Upper lobe of left lung (tissue), 6 donors: ENCODE data around the gene ECE1. TPM values are rescaled to one million over a fixed set of nuclear protein-coding genes. Genes with fewer than 3 reads are reported as not detected.

Experiments used
- ATAC-seq, 2 donors: fragments of 200-7000 bp; cut with Tn5 transposase; one replicate each; pipeline ENCODE4 v1.9.1; 2022; ENCODE audit warnings: mild to moderate bottlenecking in 2 of 2, moderate library complexity in 2 of 2; ENCODE audit not compliant: low FRiP score in 2 of 2
- DNase-seq, 2 donors: peaks; one replicate each; pipeline ENCODE4 v3.0.0-alpha.2; 2019 to 2020
- H3K27ac ChIP-seq, 4 donors: fragments of 200-600 bp; sonication (generic); one replicate each; pipeline ENCODE4 v1.5.1; 2016 to 2019
- H3K27me3 ChIP-seq, 4 donors: fragments of 200-600 bp; sonication (generic); one replicate each; pipeline ENCODE4 v1.5.1; 2017 to 2019
- H3K36me3 ChIP-seq, 4 donors: fragments of 200-600 bp; sonication (generic); one replicate each; pipeline ENCODE4 v1.5.1; 2016 to 2019
- H3K4me1 ChIP-seq, 4 donors: fragments of 200-600 bp; sonication (generic); one replicate each; pipeline ENCODE4 v1.5.1; 2018 to 2019
- H3K4me3 ChIP-seq, 4 donors: fragments of 200-600 bp; sonication (generic); one replicate each; pipeline ENCODE4 v1.5.1; 2017 to 2019; ENCODE audit warnings: mild to moderate bottlenecking in 2 of 4, moderate library complexity in 1 of 4
- H3K9me3 ChIP-seq, 4 donors: fragments of 200-600 bp; sonication (generic); one replicate each; pipeline ENCODE4 v1.5.1; 2018 to 2019
- EP300 ChIP-seq, 4 donors: sonication (generic); formaldehyde crosslinking; IDR thresholded peaks; one replicate each; pipeline ENCODE4 v1.5.1; 2017; ENCODE audit warnings: antibody characterized with exemption in 4 of 4, control low read depth in 2 of 4
- POLR2A ChIP-seq, 4 donors: fragments of 450-650 bp; IDR thresholded peaks; one replicate each; pipeline ENCODE4 v1.5.1; 2016 to 2017; ENCODE audit warnings: antibody characterized with exemption in 4 of 4, mild to moderate bottlenecking in 2 of 4
- POLR2AphosphoS5 ChIP-seq, 2 donors: sonication (generic); formaldehyde crosslinking; IDR thresholded peaks; one replicate each; pipeline ENCODE4 v1.5.1; 2017; ENCODE audit warnings: antibody characterized with exemption in 2 of 2
- WGBS, 2 donors: methylation state at CpG; one replicate each; pipeline ENCODE4 v1.1.5; 2017 to 2018; 5-methylcytosine and 5-hydroxymethylcytosine counted together
- total RNA-seq, 6 donors: library from RNA; depleted of rRNA in 4 of 6; stranded (reverse); fragments of >200 nt in 4 of 6; gene quantifications; one replicate each; pipeline versions ENCODE4 v1.1.0 to v1.2.1, GENCODE V29; 2016 to 2021
- TF ChIP-seq, protein P1 (sequence below), 6 experiments: fragments of 450-650 bp in 4 of 6; fragments of 200-600 bp in 2 of 6; sonication (generic) in 2 of 6; IDR thresholded peaks; one replicate each; pipeline ENCODE4 v1.5.1; 2016 to 2019; ENCODE audit warnings: antibody characterized with exemption in 6 of 6
- donor health status: DM: no; HTN: no; CAD: no; lungs with moderate emphysema.
- donor health status: DM: no; HTN: yes; CAD: no; lungs with severe emphysema.

The ECE1 gene
- total RNA-seq, 6 donors from 2014 or later: 55.8 to 120 (median 74.8) TPM

DNA sequence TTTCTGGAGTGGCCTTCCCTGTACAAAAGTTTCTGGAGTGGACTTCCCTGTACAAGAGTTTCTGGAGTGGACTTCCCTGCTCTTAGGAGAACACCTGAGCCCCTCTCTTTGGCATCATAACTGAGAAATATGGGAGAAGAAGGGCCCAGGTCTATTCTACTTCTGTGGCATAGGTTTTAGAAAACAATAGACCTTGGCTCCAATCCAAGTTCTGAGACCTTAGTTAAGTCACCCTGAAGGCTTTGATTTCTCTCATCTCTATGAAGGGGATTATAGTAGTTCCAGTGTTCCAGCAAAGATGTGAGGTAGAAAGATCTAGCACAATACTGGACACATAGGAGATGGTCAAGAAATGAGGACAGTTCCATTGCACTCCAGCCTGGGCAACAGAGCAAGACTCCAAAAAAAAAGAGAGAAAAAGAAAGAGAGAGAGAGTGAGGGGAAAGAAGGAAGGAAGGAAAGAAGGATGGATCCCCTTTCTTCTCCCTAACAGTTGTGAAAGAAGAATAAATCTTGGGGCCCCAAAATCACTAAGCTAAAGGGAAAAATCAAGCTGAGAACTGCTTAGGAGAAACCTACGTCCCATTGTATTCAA is 100.3 kb downstream of the ECE1 start:
- no peak overlapping the region for H3K4me3 ChIP-seq
- H3K27ac ChIP-seq: no peak overlapping the region
- DNase-seq (no peak), ATAC-seq (no peak)
- WGBS, 2 donors: 91 to 95% methylated on average over 1 of the region's 1 CpG
- no peaks in the 10 kb centered on the region for H3K36me3 ChIP-seq
- no peaks in the 10 kb centered on the region for H3K9me3 ChIP-seq
- TF ChIP-seq, protein P1, sequence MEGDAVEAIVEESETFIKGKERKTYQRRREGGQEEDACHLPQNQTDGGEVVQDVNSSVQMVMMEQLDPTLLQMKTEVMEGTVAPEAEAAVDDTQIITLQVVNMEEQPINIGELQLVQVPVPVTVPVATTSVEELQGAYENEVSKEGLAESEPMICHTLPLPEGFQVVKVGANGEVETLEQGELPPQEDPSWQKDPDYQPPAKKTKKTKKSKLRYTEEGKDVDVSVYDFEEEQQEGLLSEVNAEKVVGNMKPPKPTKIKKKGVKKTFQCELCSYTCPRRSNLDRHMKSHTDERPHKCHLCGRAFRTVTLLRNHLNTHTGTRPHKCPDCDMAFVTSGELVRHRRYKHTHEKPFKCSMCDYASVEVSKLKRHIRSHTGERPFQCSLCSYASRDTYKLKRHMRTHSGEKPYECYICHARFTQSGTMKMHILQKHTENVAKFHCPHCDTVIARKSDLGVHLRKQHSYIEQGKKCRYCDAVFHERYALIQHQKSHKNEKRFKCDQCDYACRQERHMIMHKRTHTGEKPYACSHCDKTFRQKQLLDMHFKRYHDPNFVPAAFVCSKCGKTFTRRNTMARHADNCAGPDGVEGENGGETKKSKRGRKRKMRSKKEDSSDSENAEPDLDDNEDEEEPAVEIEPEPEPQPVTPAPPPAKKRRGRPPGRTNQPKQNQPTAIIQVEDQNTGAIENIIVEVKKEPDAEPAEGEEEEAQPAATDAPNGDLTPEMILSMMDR (IDR thresholded peaks at IDR 0.05): no peak
- TF ChIP-seq EP300 (IDR thresholded peaks at IDR 0.05): no peak
- no peak for TF ChIP-seq POLR2AphosphoS5 (IDR thresholded peaks at IDR 0.05)
- TF ChIP-seq POLR2A (IDR thresholded peaks at IDR 0.05): no peak
- no peaks in the 10 kb centered on the region for H3K27me3 ChIP-seq
- peaks cover 3 to 12% (median 5%) of the 10 kb centered on the region in 4 donors for H3K4me1 ChIP-seq

DNA sequence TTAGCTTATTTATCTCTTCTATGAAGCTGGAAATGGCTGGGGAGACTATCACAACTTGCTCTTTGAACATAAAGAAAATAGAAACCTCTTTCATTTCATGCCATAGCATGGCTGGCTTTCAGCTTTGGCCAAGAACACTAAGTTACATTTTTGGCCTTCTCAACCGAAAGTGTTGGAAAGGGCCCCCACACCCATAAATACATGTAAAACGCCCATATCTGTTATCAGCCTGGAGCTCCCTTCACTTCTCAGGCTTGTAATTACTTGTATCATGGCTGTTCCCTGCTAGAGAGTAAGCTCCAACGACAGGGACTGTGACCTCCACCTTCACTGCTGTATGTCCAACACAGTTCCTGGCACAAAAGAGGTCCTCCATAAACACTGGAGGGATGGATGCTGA is 100.8 kb downstream of the ECE1 start:
- Histone ChIP-seq H3K27me3 (no peaks in the 10 kb centered on the region), H3K9me3 (no peaks in the 10 kb centered on the region), H3K36me3 (no peaks in the 10 kb centered on the region), H3K27ac (no peak overlapping the region), H3K4me3 (no peak overlapping the region), H3K4me1 (peaks cover 0 to 9% (median 5%) of the 10 kb centered on the region in 4 donors)
- ATAC-seq: no peak
- WGBS, 2 donors: 60 to 71% methylated on average over 3 of the region's 3 CpGs
- TF ChIP-seq EP300 (IDR thresholded peaks at IDR 0.05): no peak
- no peak for TF ChIP-seq POLR2A (IDR thresholded peaks at IDR 0.05)
- TF ChIP-seq, protein P1 (IDR thresholded peaks at IDR 0.05): no peak
- TF ChIP-seq POLR2AphosphoS5 (IDR thresholded peaks at IDR 0.05): no peak
- DNase-seq: no peak

DNA sequence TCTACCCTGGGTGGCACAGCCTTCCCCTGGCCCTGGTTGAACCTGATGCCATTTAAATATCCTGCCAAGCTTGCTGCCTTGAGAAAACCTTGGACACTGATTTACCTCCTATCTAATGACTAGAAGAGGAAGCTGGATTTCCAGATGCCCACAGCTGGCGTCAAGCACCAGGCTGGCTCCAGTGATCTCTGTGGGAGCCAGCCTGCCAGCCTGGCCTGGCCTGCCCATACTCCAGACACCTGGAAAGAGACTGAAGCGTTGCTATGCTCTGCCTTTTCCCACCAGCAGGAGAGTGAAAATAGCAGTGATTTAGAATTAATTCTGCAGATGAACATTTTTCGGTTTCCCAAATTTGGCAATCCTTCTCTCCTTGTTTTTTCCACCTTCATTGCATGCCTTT is 102.0 kb downstream of the ECE1 start:
- 90 to 91% methylated on average over 3 of the region's 3 CpGs for WGBS, 2 donors
- peaks cover 0 to 9% (median 5%) of the 10 kb centered on the region in 4 donors for H3K4me1 ChIP-seq
- no peak overlapping the region for H3K27ac ChIP-seq
- DNase-seq (no peak), ATAC-seq (no peak)
- no peaks in the 10 kb centered on the region for H3K9me3 ChIP-seq
- H3K36me3 ChIP-seq: no peaks in the 10 kb centered on the region
- no peak overlapping the region for H3K4me3 ChIP-seq
- no peaks in the 10 kb centered on the region for H3K27me3 ChIP-seq
- TF ChIP-seq, protein P1 (IDR thresholded peaks at IDR 0.05): no peak
- no peak for TF ChIP-seq EP300 (IDR thresholded peaks at IDR 0.05)
- no peak for TF ChIP-seq POLR2AphosphoS5 (IDR thresholded peaks at IDR 0.05)
- no peak for TF ChIP-seq POLR2A (IDR thresholded peaks at IDR 0.05)

DNA sequence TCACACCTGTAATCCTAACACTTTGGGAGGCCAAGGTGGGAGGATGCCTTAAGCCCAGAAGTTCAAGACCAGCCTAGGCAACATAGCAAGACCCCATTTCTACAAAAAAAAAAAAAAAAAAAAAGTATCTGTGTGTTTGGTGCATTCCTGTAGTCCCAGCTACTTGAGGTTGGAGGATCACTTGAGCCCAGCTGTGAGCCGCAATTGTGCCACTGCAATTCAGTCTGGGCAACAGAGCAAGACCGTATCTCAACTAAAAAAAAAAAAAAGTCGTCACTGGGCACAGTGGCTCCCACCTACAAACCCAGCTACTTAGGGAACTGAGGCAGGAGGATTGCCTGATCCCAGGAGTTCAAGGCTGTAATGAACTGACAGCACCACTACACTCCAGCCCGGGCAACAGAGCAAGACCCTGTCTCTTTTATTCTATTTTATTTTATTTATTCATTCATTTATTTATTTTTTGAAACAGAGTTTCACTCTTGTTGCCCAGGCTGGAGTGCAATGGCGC is 105.0 kb downstream of the ECE1 start:
- TF ChIP-seq POLR2AphosphoS5 (IDR thresholded peaks at IDR 0.05): no peak
- TF ChIP-seq EP300 (IDR thresholded peaks at IDR 0.05): no peak
- TF ChIP-seq POLR2A (IDR thresholded peaks at IDR 0.05): no peak
- TF ChIP-seq, protein P1 (IDR thresholded peaks at IDR 0.05): no peak
- H3K4me1 ChIP-seq: peaks cover 0 to 4% (median 0%) of the 10 kb centered on the region in 4 donors
- no peaks in the 10 kb centered on the region for H3K36me3 ChIP-seq
- H3K9me3 ChIP-seq: no peaks in the 10 kb centered on the region
- H3K27me3 ChIP-seq: no peaks in the 10 kb centered on the region
- ATAC-seq (no peak), DNase-seq (no peak)
- 63 to 87% methylated on average over 5 of the region's 5 CpGs for WGBS, 2 donors
- H3K4me3 ChIP-seq: no peak overlapping the region
- H3K27ac ChIP-seq: no peak overlapping the region

DNA sequence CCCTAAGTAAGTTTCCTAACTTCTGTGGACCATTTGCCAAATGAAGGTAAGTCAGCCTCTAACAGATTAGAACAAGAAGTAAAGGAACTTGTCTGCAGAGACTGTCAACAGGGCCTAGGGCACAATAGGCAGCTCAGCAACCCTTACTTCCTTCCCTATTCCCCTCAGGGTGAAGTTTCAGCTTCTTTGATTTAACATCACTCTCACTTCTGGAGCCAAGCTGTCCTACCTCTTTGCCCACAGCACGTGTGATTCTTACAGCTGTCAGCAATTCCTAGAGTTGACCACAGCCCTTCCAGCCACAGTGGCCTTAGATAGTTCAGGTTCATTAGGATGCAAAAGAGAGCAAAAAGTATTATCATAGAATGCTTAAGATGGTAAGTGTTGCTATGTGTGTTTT is 106.0 kb downstream of the ECE1 start:
- H3K4me3 ChIP-seq: no peak overlapping the region
- H3K9me3 ChIP-seq: no peaks in the 10 kb centered on the region
- no peak for TF ChIP-seq POLR2AphosphoS5 (IDR thresholded peaks at IDR 0.05)
- TF ChIP-seq, protein P1 (IDR thresholded peaks at IDR 0.05): no peak
- no peak for TF ChIP-seq POLR2A (IDR thresholded peaks at IDR 0.05)
- TF ChIP-seq EP300 (IDR thresholded peaks at IDR 0.05): no peak
- H3K27ac ChIP-seq: no peak overlapping the region
- H3K4me1 ChIP-seq: no peaks in the 10 kb centered on the region
- 33 to 55% methylated on average over 1 of the region's 1 CpG for WGBS, 2 donors
- ATAC-seq (peak; percentile 68 to 76), DNase-seq (no peak)
- H3K27me3 ChIP-seq: no peaks in the 10 kb centered on the region
- no peaks in the 10 kb centered on the region for H3K36me3 ChIP-seq
